ENCODE results near the gene PDIA5. TPM values are rescaled to one million over a fixed set of nuclear protein-coding genes. Genes with fewer than 3 reads are reported as not detected.

PDIA5 gene
- total RNA-seq, 1 donor from 2014 or later = 49.4 TPM

DNA sequence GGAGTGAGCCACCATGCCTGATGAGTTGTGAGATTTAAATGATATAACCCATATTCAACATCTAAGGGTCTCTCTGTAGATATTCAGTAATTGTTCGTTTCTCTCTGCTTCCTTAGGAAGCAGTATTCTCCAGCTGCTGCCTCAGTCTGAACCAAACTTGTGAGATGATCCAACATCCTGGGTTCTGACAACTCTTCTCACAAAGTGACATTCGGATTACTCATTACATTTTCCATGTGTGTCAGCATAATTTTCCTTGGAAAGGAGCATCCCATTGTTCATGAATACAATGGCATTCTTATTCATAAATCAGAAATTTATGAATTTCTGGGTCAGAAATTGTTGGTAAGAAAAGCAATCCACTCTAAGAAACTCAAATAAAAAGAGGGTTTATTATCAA is 119.9 kb downstream of the PDIA5 start:
- Mint-ChIP-seq H3K9me3 (ENCODE audit: unreplicated experiment) (peaks cover 2% of the 10 kb centered on the region), H3K4me3 (ENCODE audit: unreplicated experiment) (no peak overlapping the region), H3K4me1 (ENCODE audit: low read depth, unreplicated experiment) (peaks cover 5% of the 10 kb centered on the region), H3K36me3 (ENCODE audit: unreplicated experiment) (peaks cover 13% of the 10 kb centered on the region), H3K27me3 (ENCODE audit: unreplicated experiment) (no peaks in the 10 kb centered on the region), H3K27ac (ENCODE audit: unreplicated experiment) (no peak overlapping the region)
- TF ChIP-seq CTCF (IDR thresholded peaks at IDR 0.05; ENCODE audit: partially characterized antibody, unreplicated experiment) = no peak
- DNase-seq = no peak

DNA sequence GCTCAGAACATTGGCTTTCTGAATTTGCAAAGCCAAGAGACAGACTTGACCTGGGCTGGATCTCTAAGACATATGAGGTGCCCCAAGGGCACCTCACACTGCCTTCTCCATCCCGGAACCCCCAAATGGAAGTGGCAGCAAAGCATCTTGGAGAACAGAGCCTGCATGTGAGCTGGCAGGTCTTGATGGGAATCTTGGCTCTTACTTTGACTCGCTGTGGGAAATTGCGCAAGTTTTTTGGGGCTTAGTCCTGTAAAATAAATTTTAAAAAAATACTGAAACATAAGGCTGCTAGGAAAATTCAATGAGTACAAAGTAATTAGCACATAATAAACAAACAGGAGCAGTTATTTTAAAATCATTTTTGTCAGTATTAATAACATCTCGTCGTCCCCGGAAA is 121.2 kb downstream of the PDIA5 start:
- Mint-ChIP-seq H3K27ac (ENCODE audit: unreplicated experiment) (no peak overlapping the region), H3K4me3 (ENCODE audit: unreplicated experiment) (no peak overlapping the region), H3K9me3 (ENCODE audit: unreplicated experiment) (no peaks in the 10 kb centered on the region), H3K4me1 (ENCODE audit: low read depth, unreplicated experiment) (peaks cover 5% of the 10 kb centered on the region), H3K27me3 (ENCODE audit: unreplicated experiment) (no peaks in the 10 kb centered on the region), H3K36me3 (ENCODE audit: unreplicated experiment) (peaks cover 2% of the 10 kb centered on the region)
- DNase-seq = no peak
- TF ChIP-seq CTCF (IDR thresholded peaks at IDR 0.05; ENCODE audit: partially characterized antibody, unreplicated experiment) = no peak

DNA sequence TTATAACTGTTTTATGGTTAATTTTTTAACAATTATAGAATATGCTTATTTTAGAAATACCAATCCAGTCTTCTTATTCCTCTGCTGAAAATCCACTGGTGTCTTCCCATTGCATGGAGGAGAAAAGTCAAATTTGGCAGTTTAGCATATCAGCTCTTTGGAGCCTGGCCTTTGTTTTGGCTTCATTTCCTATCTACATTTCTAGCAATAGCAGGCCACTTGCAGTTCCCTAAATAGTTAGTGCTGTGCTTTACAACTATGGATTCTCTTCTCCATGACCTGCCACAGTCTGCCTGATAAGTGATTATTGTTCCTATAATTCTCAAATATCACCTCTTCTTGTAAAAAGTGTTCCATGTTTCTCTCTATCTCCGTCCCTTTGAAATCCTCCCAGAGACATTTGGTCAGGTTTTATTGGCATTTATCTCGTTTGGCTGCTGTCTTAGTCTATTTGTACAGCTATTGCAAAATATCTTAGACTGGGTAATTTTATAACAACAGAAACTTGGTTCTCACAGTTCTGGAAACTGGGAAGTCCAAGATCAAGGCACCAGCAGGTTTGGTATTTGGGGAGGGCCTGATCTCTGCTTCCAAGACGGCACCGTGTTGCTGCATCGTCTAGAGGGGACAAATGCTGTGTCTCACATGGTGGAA is 126.8 kb downstream of the PDIA5 start:
- Mint-ChIP-seq H3K27ac (ENCODE audit: unreplicated experiment) (no peak overlapping the region), H3K4me1 (ENCODE audit: low read depth, unreplicated experiment) (no peaks in the 10 kb centered on the region)

DNA sequence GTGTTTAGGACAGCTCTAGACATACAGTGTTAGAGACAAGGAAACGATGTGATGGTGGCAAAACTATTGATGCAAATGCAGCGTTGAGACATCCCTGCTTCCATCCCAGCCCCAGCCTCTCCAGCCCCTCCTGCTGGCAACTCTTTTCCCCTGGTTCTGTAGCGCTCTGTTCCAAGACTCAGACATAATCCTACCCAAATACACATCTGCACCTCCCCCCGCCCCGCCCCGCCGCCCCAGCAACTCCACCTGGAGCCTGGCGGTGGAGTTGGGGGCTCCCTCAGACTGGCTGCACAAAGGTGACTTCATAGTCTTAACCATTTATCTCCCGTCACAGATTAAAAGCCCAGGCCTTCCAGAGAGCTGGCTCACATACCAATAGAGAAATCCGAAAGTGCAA is 127.7 kb downstream of the PDIA5 start:
- Mint-ChIP-seq H3K9me3 (ENCODE audit: unreplicated experiment) (no peaks in the 10 kb centered on the region), H3K4me1 (ENCODE audit: low read depth, unreplicated experiment) (no peaks in the 10 kb centered on the region), H3K27ac (ENCODE audit: unreplicated experiment) (no peak overlapping the region), H3K27me3 (ENCODE audit: unreplicated experiment) (peaks cover 2% of the 10 kb centered on the region), H3K36me3 (ENCODE audit: unreplicated experiment) (no peaks in the 10 kb centered on the region), H3K4me3 (ENCODE audit: unreplicated experiment) (no peak overlapping the region)
- peak; percentile 27 for TF ChIP-seq CTCF (IDR thresholded peaks at IDR 0.05; ENCODE audit: partially characterized antibody, unreplicated experiment)
- peak; percentile 65 for DNase-seq

More for the DNA sequence above, 126.8 kb downstream of the PDIA5 start:
- Mint-ChIP-seq H3K4me3 (ENCODE audit: unreplicated experiment) (no peak overlapping the region), H3K27me3 (ENCODE audit: unreplicated experiment) (peaks cover 2% of the 10 kb centered on the region), H3K9me3 (ENCODE audit: unreplicated experiment) (no peaks in the 10 kb centered on the region), H3K36me3 (ENCODE audit: unreplicated experiment) (no peaks in the 10 kb centered on the region)
- no peak for TF ChIP-seq CTCF (IDR thresholded peaks at IDR 0.05; ENCODE audit: partially characterized antibody, unreplicated experiment)
- no peak for DNase-seq

DNA sequence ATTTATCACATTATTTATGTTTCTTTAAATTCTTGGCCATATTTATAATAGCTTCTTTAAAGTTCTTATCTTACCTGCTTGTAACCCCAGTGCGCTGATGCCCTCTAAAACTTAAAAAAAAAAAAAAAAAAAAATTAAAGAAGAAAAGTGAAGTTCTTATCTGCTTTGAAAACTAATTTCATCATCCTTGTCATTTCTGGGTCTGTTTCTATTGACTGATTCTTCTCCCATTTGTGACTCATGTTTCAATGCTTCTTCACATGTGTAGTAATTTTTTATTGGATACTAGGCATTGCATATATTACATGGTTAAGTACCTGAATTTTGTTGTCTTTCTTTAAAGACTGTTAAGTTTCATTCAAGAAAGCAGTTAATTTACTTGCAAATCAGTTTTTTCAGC is 131.5 kb downstream of the PDIA5 start:
- TF ChIP-seq CTCF (IDR thresholded peaks at IDR 0.05; ENCODE audit: partially characterized antibody, unreplicated experiment) = no peak
- Mint-ChIP-seq H3K27me3 (ENCODE audit: unreplicated experiment) (peaks cover 5% of the 10 kb centered on the region), H3K4me1 (ENCODE audit: low read depth, unreplicated experiment) (peaks cover 5% of the 10 kb centered on the region), H3K4me3 (ENCODE audit: unreplicated experiment) (no peak overlapping the region), H3K36me3 (ENCODE audit: unreplicated experiment) (no peaks in the 10 kb centered on the region), H3K27ac (ENCODE audit: unreplicated experiment) (no peak overlapping the region), H3K9me3 (ENCODE audit: unreplicated experiment) (no peaks in the 10 kb centered on the region)
- DNase-seq = no peak
